Activated T-helper 17 cell treated with anti-CD3 and anti-CD28 coated beads, Interleukin-2, amount 50 U/mL, for 72 hours (primary cell): ENCODE measurements around the gene SLC43A3. TPM values are rescaled to one million over a fixed set of nuclear protein-coding genes. Genes with fewer than 3 reads are reported as not detected.
"Not testable (repeated sequence)": the region's sequence is repeated elsewhere in the genome, so short reads cannot be mapped to it uniquely, and the experiment has no call there.

Experiments
- ATAC-seq: fragments of 150-1000 bp; cut with Tn5 transposase; replicated peaks from 2 replicates; pipeline ENCODE4 v1.10.0; 2021; ENCODE audit warnings: mild to moderate bottlenecking, moderate library complexity
- H3K27ac Mint-ChIP-seq: one replicate; pipeline ENCODE4 v1.8.0; 2022; ENCODE audit warnings: mixed read lengths
- H3K27me3 Mint-ChIP-seq: one replicate; pipeline ENCODE4 v1.8.0; 2022; ENCODE audit warnings: mixed read lengths
- H3K36me3 Mint-ChIP-seq: one replicate; pipeline ENCODE4 v1.8.0; 2022; ENCODE audit warnings: low read depth, mild to moderate bottlenecking, mixed read lengths
- H3K4me1 Mint-ChIP-seq: one replicate; pipeline ENCODE4 v1.8.0; 2022; ENCODE audit warnings: mixed read lengths
- H3K4me3 Mint-ChIP-seq: one replicate; pipeline ENCODE4 v1.8.0; 2022; ENCODE audit warnings: mild to moderate bottlenecking, mixed read lengths
- H3K9me3 Mint-ChIP-seq: one replicate; pipeline ENCODE4 v1.8.0; 2022; ENCODE audit warnings: mixed read lengths
- total RNA-seq, 2 donors: library from RNA; stranded (reverse); gene quantifications; one replicate each; pipeline ENCODE4 v1.2.3, GENCODE V29; 2022

SLC43A3 gene
- total RNA-seq, 2 donors from 2014 or later, result 346 to 386 TPM

DNA sequence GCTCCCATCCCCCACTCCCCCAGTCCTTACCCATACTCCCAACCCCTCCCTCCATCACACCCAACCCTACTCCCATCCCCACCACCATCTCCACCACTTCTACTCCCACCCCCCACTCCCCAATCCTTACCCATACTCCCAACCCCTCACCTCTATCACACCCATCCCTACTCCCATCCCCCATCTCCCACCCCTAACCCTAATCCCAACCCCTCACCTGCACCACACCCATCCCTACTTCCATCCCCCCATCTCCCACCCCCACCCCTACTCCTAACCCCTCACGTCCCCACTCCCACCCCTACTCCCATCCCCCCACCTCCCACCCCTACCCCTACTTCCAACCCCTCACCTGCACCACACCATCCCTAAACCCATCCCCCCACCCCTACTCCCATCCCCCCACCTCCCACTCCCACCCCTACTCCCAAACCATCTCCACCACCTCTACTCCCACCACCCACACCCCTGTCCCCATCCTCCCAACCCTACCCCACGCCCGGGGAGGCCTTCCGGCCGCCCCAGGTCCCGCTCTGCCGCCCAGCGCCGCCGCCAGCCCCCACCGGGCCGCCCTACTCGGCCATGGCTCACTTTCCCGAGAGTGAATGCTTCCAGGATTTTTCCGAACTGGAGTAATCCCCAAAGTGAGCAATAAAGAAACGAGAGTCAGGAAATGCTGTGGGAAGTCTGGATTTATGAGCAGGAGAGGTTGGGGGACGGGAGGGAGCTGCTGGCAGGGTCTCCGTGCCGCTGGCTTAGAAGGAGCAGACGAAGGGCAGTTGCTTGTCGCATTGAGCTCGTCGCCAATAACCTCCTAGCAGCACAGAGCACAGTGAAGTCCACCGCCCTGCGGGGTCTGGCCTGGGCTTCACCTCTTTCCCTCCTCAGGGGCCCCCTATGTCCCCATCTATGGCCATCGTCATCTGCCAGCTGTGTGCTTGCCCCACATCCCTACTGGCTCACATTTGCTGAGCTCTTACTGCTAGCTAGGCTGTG is 50.5 kb downstream of the SLC43A3 start:
- H3K36me3 Mint-ChIP-seq, result no peaks in the 10 kb centered on the region
- no peak overlapping the region for H3K4me3 Mint-ChIP-seq
- ATAC-seq, result no peak
- no peak overlapping the region for H3K27ac Mint-ChIP-seq
- H3K9me3 Mint-ChIP-seq, result no peaks in the 10 kb centered on the region
- H3K27me3 Mint-ChIP-seq, result peaks cover 13% of the 10 kb centered on the region
- no peaks in the 10 kb centered on the region for H3K4me1 Mint-ChIP-seq

DNA sequence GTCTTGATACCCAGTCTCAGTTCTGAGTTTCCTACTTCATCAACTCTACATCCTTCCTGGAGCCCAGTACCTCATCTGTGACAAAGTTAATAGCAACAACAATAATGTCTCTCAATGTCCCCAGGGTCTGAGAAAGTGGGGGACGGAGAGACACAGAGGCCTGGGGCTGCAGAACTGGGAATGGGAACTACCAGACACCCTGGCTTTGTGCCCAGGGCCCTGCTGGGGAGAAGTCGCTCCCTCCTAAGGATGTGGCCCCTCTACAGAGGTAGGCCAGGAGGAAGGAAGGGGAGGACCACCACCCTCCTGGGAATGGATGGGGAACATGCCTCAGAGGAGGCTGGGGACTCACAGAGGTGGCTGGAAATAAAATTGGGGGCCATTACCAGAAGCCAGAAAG is 51.4 kb downstream of the SLC43A3 start:
- Mint-ChIP-seq H3K27ac (no peak overlapping the region), H3K36me3 (no peaks in the 10 kb centered on the region), H3K4me1 (no peaks in the 10 kb centered on the region), H3K27me3 (peaks cover 13% of the 10 kb centered on the region), H3K9me3 (no peaks in the 10 kb centered on the region), H3K4me3 (no peak overlapping the region)
- no peak for ATAC-seq

DNA sequence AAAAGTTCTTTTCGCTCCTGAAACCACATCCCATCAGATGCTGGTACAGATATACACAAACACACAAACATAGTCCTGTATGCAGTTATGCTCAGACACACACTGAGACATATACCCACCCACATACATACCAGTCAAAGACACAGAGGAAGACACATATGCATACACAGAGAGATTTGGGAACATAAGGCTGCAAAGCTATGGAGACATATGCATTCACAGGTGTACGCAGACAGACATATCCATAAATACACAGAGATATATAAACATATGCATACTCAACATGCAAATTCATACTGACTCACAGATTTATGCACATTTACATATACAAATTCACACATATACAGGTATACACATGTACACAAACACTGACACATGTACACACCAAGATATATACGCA is 52.0 kb downstream of the SLC43A3 start:
- Mint-ChIP-seq H3K4me1 (no peaks in the 10 kb centered on the region), H3K27me3 (peaks cover 13% of the 10 kb centered on the region), H3K4me3 (no peak overlapping the region)

DNA sequence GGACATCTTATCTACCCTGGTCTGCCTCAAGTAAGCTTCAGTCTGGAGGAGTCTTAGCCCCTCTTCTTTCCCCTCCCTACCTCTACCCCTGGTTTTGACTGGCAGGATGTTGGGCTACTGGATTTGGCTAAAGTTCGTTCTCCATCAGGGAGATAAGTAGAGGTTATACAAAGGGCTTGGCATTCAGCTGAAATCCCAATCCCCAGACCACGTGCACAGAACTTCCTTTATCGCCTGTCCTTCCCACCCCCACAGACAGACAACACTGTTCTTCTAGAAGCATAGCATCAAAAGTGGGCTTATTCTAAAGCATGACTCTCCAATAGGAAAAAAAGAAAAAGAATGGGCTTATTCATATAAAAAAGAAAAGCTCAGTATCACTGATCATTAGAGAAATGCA is 53.8 kb downstream of the SLC43A3 start:
- Mint-ChIP-seq H3K4me3 (no peak overlapping the region), H3K27me3 (peaks cover 10% of the 10 kb centered on the region), H3K36me3 (no peaks in the 10 kb centered on the region), H3K27ac (no peak overlapping the region), H3K4me1 (no peaks in the 10 kb centered on the region), H3K9me3 (no peaks in the 10 kb centered on the region)
- no peak for ATAC-seq

More for the DNA sequence above, 52.0 kb downstream of the SLC43A3 start:
- ATAC-seq, result no peak
- no peak overlapping the region for H3K27ac Mint-ChIP-seq
- no peaks in the 10 kb centered on the region for H3K9me3 Mint-ChIP-seq
- H3K36me3 Mint-ChIP-seq, result no peaks in the 10 kb centered on the region

DNA sequence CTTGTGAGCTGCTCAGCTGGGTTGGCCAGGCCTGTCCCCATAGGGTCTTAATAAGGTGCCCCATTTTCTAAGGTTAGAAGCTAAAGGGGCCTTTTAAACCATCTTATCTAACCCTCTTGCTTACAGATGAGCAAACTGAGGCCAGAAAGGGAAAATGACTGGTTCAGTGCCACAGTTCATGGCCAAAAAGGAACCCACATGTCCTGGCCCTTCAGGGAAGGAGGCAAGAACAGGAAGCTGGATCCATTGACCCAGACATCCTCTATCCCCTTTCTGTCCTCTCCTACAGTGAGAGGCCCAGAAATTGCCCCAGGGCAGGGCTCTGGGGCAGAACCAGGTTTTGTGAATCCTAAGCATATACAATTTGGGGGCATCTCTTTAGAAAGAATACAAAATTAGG is 56.0 kb downstream of the SLC43A3 start:
- H3K9me3 Mint-ChIP-seq, result no peaks in the 10 kb centered on the region
- no peak overlapping the region for H3K4me3 Mint-ChIP-seq
- peaks cover 3% of the 10 kb centered on the region for H3K27me3 Mint-ChIP-seq
- no peak for ATAC-seq
- no peak overlapping the region for H3K27ac Mint-ChIP-seq
- H3K4me1 Mint-ChIP-seq, result no peaks in the 10 kb centered on the region
- H3K36me3 Mint-ChIP-seq, result no peaks in the 10 kb centered on the region

DNA sequence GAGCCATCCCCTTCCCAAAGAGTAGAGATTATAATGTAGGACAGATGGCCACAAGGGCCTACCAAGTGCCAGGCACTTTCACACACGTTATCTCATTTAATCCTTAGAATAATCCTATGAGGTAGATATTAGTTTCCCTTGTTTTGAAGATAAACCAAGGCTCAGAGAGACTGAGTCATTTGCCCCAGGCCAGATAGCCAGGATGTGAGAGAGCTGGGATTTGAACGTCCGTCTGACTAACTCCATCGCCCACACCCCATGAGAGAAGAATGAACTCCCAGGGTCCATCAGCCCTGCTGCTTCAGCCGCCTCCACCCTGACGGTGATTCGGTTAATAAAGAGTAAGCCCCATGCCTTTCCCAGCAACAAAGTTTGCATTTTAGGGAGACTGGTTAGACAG is 56.7 kb downstream of the SLC43A3 start:
- no peaks in the 10 kb centered on the region for H3K4me1 Mint-ChIP-seq
- no peak overlapping the region for H3K4me3 Mint-ChIP-seq
- ATAC-seq, result no peak
- no peaks in the 10 kb centered on the region for H3K9me3 Mint-ChIP-seq
- H3K27ac Mint-ChIP-seq, result no peak overlapping the region
- peaks cover 3% of the 10 kb centered on the region for H3K27me3 Mint-ChIP-seq
- no peaks in the 10 kb centered on the region for H3K36me3 Mint-ChIP-seq

DNA sequence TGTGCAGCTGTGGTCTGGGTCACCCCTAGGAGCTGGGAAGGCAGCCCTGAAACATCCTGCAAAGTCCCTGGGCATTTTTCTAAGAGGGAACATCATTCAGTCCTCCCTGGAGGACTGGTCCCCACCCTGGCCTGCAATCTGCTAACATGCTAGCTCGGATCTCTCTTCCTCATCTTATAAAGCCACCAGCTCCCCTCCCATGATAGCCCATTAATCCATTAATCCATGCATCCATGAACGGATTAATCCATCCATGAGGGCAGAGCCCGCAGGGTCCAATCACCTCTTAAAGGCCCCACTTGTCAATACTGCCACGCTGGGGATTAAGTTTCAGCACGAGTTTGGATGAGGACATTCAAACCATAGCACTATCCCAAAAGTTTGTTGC is 58.1 kb downstream of the SLC43A3 start:
- H3K27ac Mint-ChIP-seq, result no peak overlapping the region
- H3K9me3 Mint-ChIP-seq, result no peaks in the 10 kb centered on the region

DNA sequence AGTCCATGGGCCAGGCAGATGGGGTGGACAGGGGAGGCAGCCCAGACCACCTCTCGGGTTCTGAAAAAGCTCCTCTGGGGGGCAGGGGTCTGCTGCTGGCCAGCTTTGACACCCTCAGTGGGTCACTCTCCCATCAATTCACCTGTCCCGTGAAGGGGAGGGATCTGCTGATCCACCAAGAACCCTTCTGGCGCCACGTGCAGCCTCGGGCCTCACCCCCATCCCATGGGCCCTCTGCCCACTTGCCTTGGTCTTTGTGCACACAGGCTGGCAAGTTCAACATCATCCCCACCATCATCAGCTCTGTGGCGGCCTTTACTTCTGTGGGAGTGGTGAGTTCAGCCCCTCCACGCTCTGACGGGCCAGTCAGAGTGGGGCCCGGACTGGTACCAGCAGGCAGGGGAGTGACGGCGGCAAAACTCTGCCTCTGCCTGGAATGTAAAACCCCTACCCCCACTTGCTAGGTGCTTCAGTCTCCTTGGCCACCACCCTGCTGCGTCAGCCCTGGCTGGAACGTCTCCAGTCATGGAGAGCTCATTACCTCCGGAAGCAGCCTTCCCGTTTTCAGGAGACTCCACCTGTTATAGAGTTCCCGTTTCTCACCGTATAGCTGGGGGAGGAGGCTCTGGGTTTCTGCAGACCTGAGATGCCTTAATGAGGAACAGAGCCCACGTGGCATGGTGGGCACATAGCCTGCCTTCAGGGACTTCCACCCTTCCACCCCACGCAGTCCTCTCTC is 58.6 kb downstream of the SLC43A3 start:
- Mint-ChIP-seq H3K27ac (no peak overlapping the region), H3K4me3 (no peak overlapping the region), H3K27me3 (peaks cover 5% of the 10 kb centered on the region), H3K4me1 (no peaks in the 10 kb centered on the region), H3K9me3 (no peaks in the 10 kb centered on the region), H3K36me3 (no peaks in the 10 kb centered on the region)
- no peak for ATAC-seq

More for the DNA sequence above, 58.1 kb downstream of the SLC43A3 start:
- peaks cover 3% of the 10 kb centered on the region for H3K27me3 Mint-ChIP-seq
- no peaks in the 10 kb centered on the region for H3K36me3 Mint-ChIP-seq
- no peak overlapping the region for H3K4me3 Mint-ChIP-seq
- ATAC-seq, result no peak
- H3K4me1 Mint-ChIP-seq, result no peaks in the 10 kb centered on the region

DNA sequence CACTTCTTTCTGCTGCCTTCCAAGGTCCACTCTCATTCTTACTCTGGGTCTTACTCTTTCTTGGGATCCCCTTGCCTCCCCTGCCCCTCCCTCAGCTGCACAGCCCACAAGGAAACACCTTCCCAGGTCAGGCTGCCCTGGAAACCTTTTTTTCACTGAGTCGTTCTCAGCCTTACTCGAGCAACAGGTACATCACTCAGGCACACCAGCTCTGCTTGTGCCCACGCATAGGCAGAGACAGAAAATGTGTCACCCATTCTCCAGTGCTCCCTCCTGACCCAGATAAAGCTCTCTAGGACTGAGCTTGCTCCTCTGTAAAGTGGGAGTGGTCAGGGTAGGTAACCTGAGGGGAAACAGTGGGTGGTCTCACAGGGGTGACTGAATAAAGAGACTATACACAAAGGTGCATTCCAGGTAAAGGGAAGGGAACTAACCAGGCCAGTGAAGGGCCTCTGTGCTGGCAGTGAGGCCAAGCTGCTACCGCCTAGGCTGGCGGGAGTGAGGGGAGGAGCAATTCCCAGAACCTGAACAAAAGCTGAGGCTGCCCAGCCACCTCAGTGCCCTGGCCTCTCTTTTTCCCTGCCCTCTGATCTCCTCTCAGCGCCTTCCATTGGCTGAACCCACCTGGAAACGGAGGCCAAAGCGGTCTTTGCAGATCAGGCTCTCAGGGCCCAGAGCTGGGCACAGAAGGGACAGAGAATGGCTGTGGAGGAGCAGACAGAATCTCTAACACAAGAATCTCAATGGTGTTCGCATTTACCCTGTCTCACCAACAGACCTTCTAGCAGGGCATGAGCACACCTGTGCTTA is 61.9 kb downstream of the SLC43A3 start:
- Mint-ChIP-seq H3K27ac (no peak overlapping the region), H3K9me3 (no peaks in the 10 kb centered on the region), H3K4me3 (no peak overlapping the region), H3K27me3 (peaks cover 11% of the 10 kb centered on the region), H3K36me3 (no peaks in the 10 kb centered on the region), H3K4me1 (no peaks in the 10 kb centered on the region)
- ATAC-seq, result no peak

DNA sequence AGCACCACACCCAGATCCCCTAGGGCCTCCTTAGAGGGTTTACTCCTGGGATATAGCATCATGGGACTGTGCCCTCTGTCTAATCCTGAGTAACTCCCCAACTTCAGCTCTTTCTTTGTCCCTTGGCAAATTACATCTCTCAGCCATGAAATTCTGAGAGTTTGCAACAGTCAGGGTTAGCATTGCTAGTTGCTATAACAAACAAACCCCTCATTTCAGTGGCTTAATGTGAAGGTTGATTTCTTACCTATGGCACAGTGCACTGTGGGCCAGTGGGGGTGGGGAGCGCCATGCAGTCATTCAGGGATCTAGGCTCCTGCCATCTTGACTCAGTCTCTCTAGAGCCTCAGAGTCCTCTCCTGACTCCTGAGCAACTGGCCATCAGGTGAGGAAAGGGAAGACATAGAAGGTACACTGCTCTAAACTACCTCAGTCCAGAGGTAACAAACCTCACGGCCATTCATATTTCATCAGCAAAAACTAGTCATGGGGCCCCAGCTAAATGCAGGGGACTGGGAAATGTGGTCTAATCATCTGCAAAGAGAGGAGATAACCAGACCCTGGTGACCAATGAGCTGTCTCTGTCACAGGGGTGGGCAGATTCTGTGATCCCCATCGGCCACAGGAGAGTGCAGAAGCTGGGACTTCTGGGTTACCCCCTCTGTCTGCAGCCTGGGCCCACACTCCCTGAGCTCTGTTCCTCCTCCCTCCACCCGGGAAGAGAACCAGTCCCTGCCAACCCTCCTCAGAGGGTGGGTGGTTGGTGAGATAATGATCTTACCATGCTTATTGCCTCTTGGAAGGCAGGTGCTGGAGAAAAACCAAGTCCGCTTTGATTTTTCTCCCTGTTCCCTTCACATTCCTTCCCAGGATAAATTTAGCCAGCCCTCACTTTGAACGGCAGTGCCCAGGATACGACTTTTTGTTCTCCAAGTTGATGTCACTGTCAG is 63.5 kb downstream of the SLC43A3 start:
- ATAC-seq, result no peak
- Mint-ChIP-seq H3K4me3 (no peak overlapping the region), H3K27ac (no peak overlapping the region), H3K4me1 (no peaks in the 10 kb centered on the region), H3K27me3 (peaks cover 11% of the 10 kb centered on the region), H3K36me3 (no peaks in the 10 kb centered on the region), H3K9me3 (no peaks in the 10 kb centered on the region)

DNA sequence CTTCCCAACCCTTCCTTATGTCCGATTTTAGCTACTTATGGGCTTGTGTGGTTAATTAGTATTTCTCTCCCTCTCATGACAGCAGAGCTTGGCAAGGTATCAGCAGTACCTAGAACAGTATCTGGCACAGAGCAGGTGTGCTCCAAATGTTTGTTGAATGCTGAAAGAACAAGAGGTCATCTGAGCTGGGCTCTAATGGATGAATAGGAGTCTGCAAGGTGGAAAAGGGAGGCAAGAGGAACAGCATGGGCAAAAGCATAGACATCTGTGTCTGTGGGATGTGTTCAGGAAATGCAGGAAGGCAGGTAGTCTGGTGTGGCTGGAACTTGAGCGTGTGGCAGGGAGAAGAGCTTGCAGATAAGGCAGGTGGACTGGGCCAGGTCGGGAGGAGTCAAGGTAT is 65.0 kb downstream of the SLC43A3 start:
- Mint-ChIP-seq H3K4me3 (no peak overlapping the region), H3K36me3 (no peaks in the 10 kb centered on the region), H3K4me1 (no peaks in the 10 kb centered on the region), H3K27me3 (peaks cover 11% of the 10 kb centered on the region), H3K27ac (no peak overlapping the region), H3K9me3 (no peaks in the 10 kb centered on the region)
- ATAC-seq, result no peak

DNA sequence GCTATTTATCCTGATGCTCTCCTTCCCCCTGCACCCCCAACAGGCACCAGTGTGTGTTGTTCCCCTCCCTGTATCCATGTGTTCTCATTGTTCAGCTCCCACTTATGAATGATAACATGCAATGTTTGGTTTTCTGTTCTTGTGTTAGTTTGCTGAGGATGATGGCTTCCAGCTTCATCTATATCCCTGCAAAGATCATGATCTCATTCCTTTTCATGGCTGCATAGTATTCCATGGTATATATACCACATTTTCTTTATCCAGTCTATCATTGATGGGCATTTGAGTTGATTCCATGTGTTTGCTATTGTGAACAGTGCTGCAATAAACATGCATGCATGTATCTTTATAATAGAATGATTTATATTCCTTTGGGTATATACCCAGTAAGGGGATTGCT is 65.5 kb downstream of the SLC43A3 start:
- not testable (repeated sequence) for ATAC-seq, H3K4me3 Mint-ChIP-seq, H3K36me3 Mint-ChIP-seq, H3K27ac Mint-ChIP-seq, H3K27me3 Mint-ChIP-seq, H3K9me3 Mint-ChIP-seq, H3K4me1 Mint-ChIP-seq

DNA sequence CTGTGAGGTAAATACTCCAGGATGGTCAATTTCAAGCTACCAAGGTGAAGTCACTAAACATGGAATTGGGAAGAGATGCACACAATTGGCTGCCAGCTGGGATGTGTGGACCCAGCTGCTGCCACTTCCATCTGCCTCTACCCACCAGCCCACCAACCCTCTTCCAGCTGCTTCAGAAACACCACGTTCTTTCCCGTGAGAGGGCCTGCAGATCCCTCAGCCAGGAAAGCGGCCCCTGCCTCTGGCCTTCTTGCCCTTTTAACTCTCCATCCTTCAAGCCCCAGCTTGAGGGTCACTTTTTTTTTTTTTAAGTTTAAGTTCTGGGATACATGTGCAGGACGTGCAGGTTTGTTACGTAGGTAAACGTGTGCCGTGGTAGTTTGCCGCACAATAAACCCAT is 65.9 kb downstream of the SLC43A3 start:
- H3K4me3 Mint-ChIP-seq, result no peak overlapping the region
- no peaks in the 10 kb centered on the region for H3K4me1 Mint-ChIP-seq
- no peak overlapping the region for H3K27ac Mint-ChIP-seq
- H3K9me3 Mint-ChIP-seq, result no peaks in the 10 kb centered on the region
- no peak for ATAC-seq
- H3K27me3 Mint-ChIP-seq, result peaks cover 8% of the 10 kb centered on the region
- H3K36me3 Mint-ChIP-seq, result no peaks in the 10 kb centered on the region
